Esophagus squamous epithelium (tissue), 4 donors: ENCODE data around the gene ARL4A.

ENCODE experiments used
- POLR2A ChIP-seq, 4 donors: fragments of 450-650 bp; IDR thresholded peaks; one replicate each; pipeline ENCODE4 v1.6.1; 2017; ENCODE audit warnings: antibody characterized with exemption in 4 of 4, mild to moderate bottlenecking in 4 of 4, moderate library complexity in 3 of 4
- TF ChIP-seq, protein P1 (sequence below), 6 experiments: fragments of 450-650 bp in 4 of 6; fragments of 200-600 bp in 2 of 6; sonication (generic) in 2 of 6; IDR thresholded peaks; one replicate each; pipeline ENCODE4 v1.5.1; 2016 to 2019; ENCODE audit warnings: antibody characterized with exemption in 6 of 6, mild to moderate bottlenecking in 4 of 6, moderate library complexity in 4 of 6

DNA sequence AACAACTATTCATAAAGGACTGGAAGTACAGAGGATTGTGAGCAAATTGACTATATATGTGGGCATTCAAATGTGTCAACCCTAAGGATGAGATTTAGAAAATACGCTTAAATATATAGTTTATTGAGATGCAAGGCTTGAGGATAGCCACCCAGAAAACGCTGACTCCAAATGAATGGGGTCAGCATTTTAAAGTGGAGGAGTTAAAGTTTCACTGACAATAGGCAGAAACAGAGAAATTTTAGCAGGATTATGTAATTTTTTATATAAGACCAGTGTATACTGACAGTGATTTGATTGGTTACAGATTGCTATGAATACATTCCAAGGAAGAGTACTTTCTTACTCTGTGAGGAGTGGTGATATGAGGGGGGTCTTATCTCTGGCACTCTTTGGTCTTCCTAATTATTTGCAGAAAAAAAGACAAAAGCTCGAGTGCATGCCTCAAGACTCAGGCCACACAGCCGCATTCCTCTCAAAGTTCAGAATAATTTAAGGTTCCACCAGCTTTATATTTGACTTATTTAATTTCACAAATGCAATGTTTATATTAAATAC lies 38.6 kb upstream of the ARL4A start:
- TF ChIP-seq, protein P1, sequence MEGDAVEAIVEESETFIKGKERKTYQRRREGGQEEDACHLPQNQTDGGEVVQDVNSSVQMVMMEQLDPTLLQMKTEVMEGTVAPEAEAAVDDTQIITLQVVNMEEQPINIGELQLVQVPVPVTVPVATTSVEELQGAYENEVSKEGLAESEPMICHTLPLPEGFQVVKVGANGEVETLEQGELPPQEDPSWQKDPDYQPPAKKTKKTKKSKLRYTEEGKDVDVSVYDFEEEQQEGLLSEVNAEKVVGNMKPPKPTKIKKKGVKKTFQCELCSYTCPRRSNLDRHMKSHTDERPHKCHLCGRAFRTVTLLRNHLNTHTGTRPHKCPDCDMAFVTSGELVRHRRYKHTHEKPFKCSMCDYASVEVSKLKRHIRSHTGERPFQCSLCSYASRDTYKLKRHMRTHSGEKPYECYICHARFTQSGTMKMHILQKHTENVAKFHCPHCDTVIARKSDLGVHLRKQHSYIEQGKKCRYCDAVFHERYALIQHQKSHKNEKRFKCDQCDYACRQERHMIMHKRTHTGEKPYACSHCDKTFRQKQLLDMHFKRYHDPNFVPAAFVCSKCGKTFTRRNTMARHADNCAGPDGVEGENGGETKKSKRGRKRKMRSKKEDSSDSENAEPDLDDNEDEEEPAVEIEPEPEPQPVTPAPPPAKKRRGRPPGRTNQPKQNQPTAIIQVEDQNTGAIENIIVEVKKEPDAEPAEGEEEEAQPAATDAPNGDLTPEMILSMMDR (IDR thresholded peaks at IDR 0.05) = no peak
- TF ChIP-seq POLR2A (IDR thresholded peaks at IDR 0.05) = no peak
